HEK293T (cell line): ENCODE measurements around the gene AKNA.

ENCODE experiments used
- ELF4 ChIP-seq: fragments of 450-650 bp; IDR thresholded peaks from 2 replicates; pipeline ENCODE4 v1.6.1; 2017; ENCODE audit warnings: antibody characterized with exemption
- FOXK2 ChIP-seq: fragments of 450-650 bp; IDR thresholded peaks from 2 replicates; pipeline ENCODE4 v1.6.1; 2016; ENCODE audit warnings: mild to moderate bottlenecking
- HDGF ChIP-seq: fragments of 450-650 bp; IDR thresholded peaks from 2 replicates; pipeline ENCODE4 v1.6.1; 2017; ENCODE audit warnings: antibody characterized with exemption, borderline replicate concordance
- SUZ12 ChIP-seq: fragments of 450-650 bp; IDR thresholded peaks from 2 replicates; pipeline ENCODE4 v1.6.1; 2016; ENCODE audit warnings: mild to moderate bottlenecking

DNA sequence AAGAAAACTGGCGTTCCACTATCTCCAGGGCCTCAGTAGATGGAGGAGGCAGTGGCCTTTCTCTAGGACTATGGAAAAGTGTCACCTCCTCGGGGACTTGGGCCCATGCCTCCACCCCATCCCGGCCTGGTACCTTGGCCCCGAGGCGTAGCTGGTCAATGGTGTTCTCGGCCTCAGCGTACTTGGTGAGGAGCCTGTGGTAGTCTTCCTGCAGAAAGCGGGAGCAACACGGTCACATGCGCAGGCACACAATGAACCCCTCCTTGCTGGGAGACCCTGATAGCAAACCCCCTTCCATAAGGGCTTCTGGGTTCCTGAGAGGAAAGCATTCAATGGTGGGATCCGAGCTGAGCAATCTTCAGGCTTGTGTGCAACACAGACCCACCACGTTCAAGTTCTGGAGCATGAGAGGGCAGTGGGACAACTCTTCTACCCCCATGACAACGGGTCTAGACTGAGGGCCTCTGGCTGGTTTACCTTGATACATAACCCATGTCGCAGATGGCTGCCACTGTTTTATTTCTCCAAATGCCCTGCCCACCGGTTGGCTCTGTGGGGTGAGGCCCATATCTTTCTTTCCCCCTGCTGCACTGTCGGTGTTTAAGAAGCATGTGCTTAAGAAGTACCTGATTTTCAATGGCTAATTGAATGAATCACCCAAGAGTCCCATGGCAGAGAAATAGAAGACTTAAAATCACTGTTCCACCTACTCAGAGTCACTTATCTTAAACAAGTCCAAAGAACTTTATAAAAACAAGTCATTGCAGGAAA lies 13.6 kb downstream of the AKNA start:
- no peak for TF ChIP-seq SUZ12
- TF ChIP-seq FOXK2 = no peak
- no peak for TF ChIP-seq ELF4
- no peak for TF ChIP-seq HDGF
